HG03025 (cell line): ENCODE measurements around the gene TIMP3.

ENCODE experiments used
- ATAC-seq: cut with Tn5 transposase; IDR thresholded peaks from one replicate; pipeline ENCODE4 v1.9.1; 2021; ENCODE audit warnings: mild to moderate bottlenecking, moderate library complexity; ENCODE audit not compliant: unreplicated experiment, low FRiP score

The TIMP3 gene

DNA sequence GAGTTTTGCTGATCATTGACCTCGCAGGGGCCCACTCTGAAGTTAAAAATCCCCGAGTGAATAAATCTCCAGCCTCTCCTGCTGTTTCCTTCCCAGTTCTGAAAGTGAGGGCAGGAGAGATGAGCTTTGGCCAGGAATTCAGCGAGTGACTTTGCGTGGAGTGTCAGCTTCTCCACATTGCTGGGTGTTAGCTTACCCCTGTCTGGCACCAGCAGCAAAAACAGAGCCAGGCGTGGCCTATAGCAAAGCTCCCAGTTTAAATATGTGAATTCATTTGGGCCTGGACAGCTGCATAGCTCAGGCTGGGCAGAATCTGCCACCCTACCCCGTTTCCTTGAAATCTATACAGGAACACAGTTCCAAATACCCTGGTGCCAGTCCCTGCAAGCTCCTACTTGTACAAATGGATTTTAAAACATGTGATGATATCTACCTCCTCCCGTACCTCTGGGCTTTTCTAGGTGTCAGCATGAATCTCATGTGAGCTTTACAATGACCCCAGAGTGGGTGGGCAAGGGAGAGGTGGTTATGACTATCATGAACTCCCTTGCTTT is 25.6 kb downstream of the TIMP3 start:
- no peak for ATAC-seq

DNA sequence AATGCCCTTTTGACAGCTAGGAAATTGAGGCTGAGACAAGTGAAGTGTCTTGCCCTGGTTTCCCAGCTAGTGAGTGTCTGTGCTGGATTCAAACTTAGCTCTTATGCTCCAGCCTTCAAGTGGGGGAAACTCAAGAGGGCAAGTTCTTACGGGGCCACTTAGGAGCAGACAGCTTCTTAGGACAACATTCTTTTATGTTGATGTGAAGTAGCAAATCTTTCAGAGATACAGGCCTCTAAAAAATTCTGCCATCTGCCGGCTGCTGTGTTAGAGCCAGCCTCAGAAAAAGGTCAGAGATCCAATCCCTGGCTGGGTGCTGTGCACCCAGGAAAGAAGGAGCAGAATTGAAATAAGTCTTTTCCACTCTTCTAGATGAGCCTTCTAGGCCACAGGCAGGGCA is 26.6 kb downstream of the TIMP3 start:
- ATAC-seq: no peak

DNA sequence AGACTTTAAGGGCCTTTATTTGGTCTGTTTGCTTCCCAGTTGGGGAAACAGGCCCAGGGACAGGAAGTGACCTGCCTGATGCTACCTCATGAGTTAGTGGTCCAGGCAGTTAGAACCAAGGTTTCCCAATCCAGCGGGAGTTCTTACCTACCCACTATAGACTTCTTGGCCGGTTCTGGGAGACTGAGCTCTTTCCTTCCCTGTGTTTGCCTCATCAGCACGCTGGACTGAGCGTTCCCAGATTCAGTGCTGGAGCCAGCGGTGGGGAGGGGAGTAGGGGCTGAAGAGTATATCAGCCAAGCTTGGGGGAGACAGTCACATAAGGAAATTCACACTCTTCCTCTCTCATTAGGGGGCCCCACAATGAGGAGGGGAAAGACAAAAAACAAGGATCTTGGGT is 27.1 kb downstream of the TIMP3 start:
- ATAC-seq: no peak

DNA sequence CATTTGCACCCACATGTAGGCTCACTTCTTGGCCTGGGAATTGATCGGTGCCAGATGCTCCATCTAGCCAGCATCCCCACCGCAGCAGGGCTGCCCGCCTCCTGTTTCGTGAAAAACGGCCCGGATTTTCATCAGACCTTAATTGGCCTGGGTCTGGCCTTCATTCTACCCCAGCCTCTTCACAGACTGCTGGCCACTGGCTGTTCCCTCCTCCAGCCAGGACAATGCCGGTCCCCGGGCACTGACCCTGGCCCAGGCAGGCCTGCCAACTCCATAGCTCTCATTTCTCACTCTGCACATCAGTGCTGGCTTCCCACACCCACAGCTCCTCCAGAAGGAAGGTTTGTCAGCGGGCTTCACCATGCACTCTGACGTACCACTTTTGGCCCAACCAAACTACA is 27.9 kb downstream of the TIMP3 start:
- no peak for ATAC-seq

DNA sequence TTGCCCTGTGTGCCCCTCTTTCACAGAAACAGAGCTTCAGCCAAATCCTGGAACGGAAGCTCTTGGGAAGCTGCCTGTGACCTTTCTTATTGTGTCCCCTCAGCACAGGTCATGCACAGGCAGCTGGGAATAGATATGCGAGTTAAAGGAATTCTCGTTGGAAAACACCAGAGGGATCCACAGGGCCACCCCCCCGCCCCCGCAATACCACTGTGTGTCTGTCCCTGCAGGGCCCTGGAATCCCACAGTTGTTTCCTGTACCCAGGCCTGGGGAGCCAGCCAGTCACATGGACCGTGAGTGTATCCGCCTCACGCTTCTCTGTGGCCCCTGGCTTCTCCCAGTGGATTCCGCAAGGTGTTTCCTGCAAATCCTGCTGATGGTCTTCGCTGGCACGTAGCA is 29.0 kb downstream of the TIMP3 start:
- no peak for ATAC-seq

DNA sequence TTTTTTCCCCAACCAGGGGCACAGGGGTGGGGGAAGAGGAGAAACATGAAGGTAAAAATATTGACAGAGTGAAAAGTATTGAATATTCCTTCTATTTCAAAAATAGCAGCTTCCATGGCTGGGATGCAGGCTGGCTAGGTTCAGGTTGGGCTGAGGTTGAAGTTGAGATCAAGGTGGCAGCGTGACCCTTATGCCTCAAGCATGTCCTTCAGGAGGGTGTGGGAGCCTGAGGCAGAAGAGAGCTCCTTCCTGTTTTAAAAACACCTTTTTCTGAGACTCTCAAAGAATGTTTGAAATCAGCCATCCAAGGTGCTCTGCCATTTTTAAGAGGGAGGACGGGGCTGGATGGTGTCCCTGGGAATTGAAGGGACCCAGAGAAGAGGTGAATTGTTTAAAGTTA is 29.5 kb downstream of the TIMP3 start:
- ATAC-seq: no peak

DNA sequence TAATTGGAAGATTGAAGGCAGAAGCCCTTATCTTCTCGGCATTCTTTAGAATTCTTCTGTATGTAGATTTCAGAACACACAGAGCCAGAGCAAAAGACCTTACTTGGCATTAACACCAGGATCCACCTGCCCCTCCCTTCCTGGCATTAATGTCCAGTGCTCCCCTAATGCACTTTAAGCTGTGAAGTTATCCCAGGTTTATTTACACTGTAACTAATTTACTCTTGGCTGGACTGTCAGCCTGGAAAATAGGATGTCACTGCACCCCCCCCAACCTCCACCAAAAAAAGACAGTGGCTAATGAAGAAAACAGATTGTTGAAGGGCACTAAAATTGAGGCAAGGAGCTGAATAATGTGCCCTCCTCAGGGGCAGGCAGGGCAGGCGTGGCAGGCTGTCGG is 30.1 kb downstream of the TIMP3 start:
- ATAC-seq: no peak

DNA sequence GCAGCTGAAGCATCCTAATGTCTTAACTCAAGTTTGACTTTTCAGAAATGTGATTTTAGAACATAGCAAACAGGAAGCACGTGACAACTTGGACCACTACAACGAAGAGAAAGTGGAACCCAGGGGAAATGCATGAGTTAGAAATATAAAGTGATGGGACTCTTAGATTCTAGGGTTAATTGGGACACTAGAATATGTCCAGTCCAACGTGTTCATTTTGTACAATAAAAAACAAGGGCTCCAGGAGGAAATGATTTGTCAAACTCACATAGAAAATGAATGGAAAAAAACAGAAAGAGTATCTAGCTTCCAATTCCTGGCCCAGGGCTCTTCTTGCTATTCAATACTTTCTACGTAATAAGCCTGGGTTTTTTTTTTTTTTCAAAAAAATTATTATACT is 30.7 kb downstream of the TIMP3 start:
- no peak for ATAC-seq

DNA sequence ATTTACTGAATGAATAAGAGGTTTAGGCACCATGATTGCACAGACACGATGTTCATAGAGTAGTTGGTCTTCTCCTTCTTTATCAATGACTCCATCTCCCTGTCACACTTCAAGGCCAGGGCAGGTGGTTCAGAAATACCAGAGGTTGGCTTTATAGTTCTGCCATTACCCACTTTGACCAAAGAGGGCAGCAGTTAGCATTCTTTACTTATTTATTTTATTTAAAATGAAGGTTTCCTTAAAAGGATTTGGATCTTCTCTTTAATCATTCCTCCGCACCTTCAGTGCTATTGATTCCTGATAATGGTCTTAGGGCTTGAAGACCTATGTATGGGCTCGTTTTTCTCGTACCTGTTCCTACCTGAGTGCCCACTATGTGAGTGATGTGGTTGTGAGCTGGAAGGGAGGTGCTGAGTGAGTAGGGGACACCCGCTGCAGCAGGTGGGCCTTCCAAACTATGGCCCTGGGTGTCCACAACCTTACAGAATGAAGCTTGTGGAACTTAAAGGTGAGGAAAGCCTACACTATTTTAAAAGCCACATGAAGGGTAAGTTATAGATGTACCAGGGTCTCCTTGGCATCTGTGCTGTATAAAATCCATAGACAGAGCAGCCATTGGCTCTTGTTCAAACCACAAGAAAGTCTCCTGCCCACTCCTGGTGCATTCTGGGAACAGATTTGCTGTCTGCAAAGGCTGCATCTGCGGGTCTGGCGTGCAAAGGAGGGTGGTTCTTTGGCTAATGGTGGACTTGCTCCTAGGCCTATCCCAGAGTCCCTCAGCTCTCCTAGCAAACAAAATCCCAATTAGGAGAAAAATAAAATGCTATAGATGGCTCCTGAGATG is 35.0 kb downstream of the TIMP3 start:
- ATAC-seq: no peak

DNA sequence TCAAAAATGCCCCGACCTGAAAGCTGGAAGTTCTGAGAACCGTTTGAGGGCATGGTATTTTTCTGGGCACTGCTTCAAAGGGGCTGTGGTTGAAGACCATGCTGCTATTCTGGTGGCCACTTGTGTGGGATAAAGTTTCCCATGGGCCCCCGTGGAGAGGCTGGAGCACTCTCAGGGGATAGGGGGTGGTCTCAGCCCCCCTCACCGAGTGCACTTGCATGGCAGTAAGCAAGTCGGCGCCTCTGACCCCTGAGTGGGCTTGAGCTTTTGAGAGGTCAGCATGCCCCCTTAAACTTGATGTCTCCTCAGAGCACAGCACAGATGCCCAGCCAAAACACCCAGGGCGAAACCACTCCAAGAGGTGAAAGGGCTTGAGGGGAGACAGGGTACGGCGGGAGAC is 35.6 kb downstream of the TIMP3 start:
- ATAC-seq: no peak

DNA sequence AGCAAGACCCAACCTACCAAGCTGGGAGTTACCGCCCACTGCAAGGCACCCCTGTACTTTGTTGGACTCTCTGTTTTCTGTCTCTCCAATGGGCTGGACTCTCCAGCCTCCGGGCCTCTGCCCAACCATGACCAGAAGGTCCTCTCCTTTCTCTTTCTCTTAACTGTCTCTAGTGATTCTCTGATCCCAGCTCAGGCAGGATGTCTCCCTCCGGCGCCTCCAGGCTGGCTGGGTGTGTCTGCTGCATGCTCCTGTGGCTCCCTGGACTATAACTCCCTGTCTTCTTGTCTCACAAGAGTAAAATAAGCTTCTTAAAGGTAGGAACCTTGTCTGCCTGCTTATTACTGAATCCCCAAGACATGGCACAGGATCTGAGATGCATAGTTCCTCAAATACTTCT is 36.3 kb downstream of the TIMP3 start:
- ATAC-seq: no peak

DNA sequence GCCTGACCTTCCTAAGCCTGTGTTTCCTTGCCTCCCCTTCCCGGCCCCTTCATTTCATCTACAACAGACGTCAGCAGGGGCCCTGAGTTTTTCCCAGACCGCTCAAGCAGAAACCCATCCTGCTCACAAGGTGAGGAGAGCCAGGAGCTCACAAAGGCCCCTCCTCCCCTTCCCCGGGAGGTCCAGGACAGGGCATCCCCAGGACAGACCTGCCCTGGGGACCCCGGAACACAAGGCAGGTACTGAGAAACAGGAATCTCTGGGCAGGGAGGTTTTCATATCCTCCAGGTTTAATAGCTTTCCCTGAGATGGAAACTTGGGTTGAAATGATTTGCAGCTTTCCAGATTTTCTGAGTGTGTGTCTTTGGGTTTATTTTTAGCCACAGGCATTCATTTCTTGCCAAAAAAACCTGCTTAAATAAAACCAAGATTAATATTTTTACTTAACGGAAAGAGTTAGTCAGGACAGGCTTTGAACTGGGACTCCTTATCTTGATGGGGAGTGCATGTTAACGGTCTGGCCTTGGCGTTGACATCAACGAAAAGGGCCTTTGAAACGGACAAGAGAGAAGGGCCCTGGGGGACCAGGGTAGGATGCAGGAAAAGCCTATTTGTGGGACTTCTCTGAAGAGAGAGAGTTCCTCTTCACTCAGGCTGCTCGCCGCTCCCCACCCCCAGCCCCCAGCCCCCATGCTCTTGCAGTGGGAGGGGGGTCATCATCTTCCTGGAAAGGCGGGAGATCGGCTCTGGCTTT is 38.5 kb downstream of the TIMP3 start:
- no peak for ATAC-seq

DNA sequence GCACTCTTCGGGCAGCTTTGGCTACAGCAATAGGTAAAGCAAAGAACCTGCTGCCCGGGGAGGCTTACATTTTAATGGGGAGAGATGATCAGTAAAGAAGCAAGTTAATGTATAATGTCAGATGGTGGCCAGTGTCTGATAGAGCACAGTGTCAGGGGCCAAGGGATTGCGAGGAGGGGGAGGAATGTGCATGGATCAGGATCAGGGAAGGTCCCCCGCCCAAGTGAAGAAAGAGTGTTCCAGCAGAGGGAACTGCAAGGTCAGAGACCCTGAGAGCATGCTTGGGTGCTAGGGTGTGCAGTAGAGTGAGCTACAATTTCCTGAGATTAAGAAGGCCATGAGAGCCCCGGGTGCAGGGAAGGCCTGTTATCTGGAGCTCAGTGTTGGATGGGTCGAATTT is 39.7 kb downstream of the TIMP3 start:
- ATAC-seq: no peak

DNA sequence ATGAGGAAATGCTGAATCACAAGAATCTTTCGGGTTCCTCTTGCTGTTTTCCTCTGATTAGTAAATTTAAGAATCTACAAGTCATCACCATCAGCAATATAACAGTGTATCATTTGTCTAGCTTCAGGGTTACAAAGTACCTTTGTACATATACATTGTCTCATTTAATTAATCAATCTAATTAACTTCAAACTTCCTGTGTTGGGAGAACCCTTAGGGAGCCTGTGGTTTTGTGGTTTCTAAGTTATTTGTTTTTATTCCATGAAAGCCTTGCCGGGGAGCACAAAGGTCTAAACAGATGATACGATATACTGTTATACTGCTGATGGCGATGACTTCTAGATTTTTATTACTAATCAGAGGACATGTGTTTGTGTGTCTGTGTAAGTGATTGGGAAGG is 41.0 kb downstream of the TIMP3 start:
- ATAC-seq: no peak

DNA sequence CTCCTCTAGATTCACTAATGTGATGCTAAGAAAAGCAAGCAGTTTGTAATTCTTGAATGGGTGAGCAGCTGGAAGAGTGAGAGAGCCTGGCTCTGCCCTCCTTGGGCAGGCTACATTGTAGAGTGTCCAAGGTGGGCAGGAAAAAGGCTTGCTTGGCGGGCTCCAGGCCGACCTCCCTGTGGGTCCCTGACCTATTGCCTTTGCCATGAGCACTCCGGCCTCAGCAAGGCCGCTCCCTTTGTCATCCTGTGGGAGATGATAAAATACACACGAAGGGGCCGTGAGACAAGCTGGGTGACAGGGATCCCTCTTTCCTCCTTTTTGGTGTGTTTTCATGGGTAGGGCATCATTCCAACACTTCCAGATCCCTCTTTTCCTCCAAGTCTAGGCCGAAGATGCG is 41.8 kb downstream of the TIMP3 start:
- no peak for ATAC-seq

DNA sequence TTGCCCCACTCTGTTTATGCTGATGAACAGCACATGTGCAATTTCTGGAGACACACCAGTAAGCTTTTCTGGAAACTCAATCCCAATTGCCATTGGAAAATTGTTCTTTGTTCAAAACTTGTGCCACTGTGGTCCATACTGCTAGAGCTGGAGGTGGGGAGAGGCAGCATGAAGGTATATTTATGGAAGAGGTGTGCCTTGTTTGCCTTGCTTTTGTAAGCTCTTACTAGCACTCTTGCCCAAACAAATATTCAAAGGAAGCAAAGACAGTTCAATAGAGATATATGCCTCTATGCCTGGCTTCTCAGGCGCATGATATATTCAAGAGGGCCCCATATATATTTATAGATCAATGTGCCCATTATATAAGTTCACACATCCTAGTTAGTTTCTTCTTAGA is 42.7 kb downstream of the TIMP3 start:
- no peak for ATAC-seq

DNA sequence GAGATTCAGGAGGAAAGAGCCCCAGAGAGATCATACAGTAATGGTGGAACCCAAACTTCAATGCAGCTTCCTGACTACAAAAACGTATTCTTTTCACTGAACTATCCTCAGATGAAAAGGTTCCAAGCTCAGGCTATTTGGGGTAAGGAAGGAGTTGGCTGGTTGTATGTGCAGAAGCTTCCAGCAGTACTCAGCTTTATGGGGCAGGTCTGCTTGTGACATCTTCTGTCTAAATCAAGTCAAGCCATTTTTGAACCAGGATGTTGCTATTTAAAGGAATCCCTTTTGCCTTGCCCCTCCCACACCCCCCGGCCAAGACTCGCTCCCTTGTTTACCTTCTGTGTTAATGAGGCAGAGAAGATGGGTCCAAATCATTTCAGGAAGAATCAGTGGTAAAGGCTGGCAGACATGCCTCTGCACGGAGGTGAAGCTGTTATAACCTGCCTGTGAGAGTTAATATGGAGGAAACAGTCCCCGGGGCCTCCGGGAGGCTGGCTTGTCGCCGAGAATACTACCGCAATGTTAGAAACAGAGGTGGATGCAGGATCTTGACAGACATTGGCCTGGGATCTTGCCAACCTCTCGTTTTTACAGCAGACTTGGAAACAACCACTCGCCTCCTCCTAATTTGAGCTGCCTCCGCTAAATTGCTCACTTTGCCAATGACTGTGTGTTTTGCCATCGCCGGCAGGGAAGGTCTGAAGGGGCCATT is 45.4 kb downstream of the TIMP3 start:
- no peak for ATAC-seq

DNA sequence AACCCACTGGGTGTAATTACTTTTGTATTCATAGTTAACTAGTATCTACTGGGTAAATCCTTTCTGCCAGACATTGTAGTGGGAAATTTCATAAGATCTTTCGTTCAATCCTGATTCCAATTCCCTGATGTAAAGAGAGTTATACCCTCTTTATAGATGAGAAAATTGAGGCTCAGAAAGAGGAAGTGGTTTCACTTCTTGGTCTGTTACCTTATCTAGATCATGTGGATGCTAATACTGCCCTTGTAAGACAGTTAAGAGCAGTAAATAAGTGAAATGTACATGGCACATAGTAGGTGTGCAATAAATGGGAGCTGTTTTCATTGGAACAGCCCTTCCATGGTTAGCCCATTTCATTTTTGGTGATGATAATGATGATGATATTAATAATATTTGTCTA is 46.7 kb downstream of the TIMP3 start:
- no peak for ATAC-seq

DNA sequence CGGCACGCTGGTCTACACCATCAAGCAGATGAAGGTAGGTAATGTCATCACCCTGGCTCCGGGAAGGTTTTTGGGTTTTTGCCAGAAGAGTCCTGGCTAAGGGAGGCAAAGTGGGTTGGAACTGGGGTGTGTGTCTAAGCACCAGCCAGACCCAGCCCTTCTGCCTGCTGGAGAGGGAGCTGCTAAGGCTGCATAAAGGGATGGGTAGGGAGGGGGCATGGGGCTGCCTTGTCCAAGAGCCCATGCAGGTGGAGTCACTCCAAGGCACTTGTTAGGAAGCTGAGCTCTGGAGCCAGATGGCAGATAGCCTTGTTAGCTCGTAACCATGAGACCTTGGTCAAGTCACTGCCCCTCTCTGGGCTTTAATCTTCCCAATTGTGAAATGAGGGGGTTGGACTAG is 48.0 kb downstream of the TIMP3 start:
- no peak for ATAC-seq

DNA sequence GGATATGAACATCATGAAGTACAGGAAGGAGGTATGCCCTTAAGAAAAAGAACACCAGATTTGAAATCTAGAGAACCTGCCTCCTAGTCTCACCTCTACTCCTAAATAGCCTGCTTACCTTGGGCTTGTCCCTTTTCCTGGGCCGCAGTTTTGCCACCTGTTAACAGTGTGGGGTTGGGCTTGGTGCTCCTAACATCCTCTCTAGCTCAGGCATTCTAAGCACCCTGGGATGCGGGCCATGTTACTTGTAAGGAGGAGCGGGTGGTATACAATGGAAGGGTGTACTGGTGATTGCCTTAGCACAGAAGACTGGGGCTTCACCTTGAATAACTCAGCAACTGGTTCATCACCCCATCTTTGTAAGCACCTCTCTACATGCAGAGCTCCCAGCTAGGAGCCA is 48.7 kb downstream of the TIMP3 start:
- no peak for ATAC-seq
